Colonic mucosa (tissue), 4 donors: Measurements from ENCODE around the gene MAVS. TPM values are rescaled to one million over a fixed set of nuclear protein-coding genes. Genes with fewer than 3 reads are reported as not detected.

Experiments used
- DNase-seq: peaks from one replicate; pipeline ENCODE4 v3.0.0-alpha.2; 2020
- H3K27ac ChIP-seq: fragments of 200-600 bp; one replicate; pipeline ENCODE4 v1.8.0; 2021
- H3K27me3 ChIP-seq: fragments of 200-600 bp; one replicate; pipeline ENCODE4 v1.8.0; 2021
- H3K36me3 ChIP-seq: fragments of 200-600 bp; one replicate; pipeline ENCODE4 v1.8.0; 2021
- H3K4me1 ChIP-seq: fragments of 200-600 bp; one replicate; pipeline ENCODE4 v1.8.0; 2021; ENCODE audit warnings: mild to moderate bottlenecking
- H3K4me3 ChIP-seq: fragments of 200-600 bp; one replicate; pipeline ENCODE4 v1.8.0; 2021
- H3K9ac ChIP-seq, 2 donors: one replicate each; pipeline ENCODE4 v1.7.0; 2013; ENCODE audit warnings: control low read depth in 2 of 2, low read depth in 2 of 2, low read length in 2 of 2
- H3K9me3 ChIP-seq: fragments of 200-600 bp; one replicate; pipeline ENCODE4 v1.8.0; 2021
- CTCF ChIP-seq: fragments of 200-600 bp; IDR thresholded peaks from one replicate; pipeline ENCODE4 v1.8.0; 2022; ENCODE audit warnings: antibody characterized with exemption, mild to moderate bottlenecking
- intact Hi-C: fragments of 100-400 bp; cut with DNase I; formaldehyde crosslinking; loops from one replicate; pipeline ENCODE4 v1.14.1; 2022
- total RNA-seq, 2 donors: library from RNA; stranded (reverse); fragmentation: NEBNext Ultra II Directional in 1 of 2; extraction: Animal tissue kit (Norgen Biotek cat#: 25700) in 1 of 2; gene quantifications; one replicate each; pipeline ENCODE4 v1.2.1, GENCODE V29; 2021
- donor health status: healthy.
- donor health status: DM: no; HTN: no; CAD: no.
- donor health status: DM: no; HTN: no; CAD: no.

Gene MAVS
- total RNA-seq, 2 donors from 2014 or later: 46.2 to 70.7 TPM

- Histone ChIP-seq H3K36me3 (no peaks in the 10 kb centered on the region), H3K9ac (no peak overlapping the region), H3K9me3 (no peaks in the 10 kb centered on the region), H3K4me1 (no peaks in the 10 kb centered on the region), H3K27ac (no peak overlapping the region), H3K27me3 (no peaks in the 10 kb centered on the region), H3K4me3 (no peak overlapping the region)
- intact Hi-C loops: no loop called here
- TF ChIP-seq CTCF: no peak
- DNase-seq: no peak
Measured at GRCh38 chr20:3871550-3872265, 25.1 kb downstream of the MAVS start.

GRCh38 chr20:3873507-3873906 lies 26.9 kb downstream of the MAVS start:
- intact Hi-C loops: no loop called here
- H3K9me3 ChIP-seq: no peaks in the 10 kb centered on the region
- no peak for DNase-seq
- H3K9ac ChIP-seq: no peak overlapping the region
- H3K4me1 ChIP-seq: no peaks in the 10 kb centered on the region
- H3K36me3 ChIP-seq: no peaks in the 10 kb centered on the region
- H3K27me3 ChIP-seq: no peaks in the 10 kb centered on the region
- TF ChIP-seq CTCF: no peak
- H3K27ac ChIP-seq: no peak overlapping the region
- no peak overlapping the region for H3K4me3 ChIP-seq

- intact Hi-C loops: no loop called here
Measured at GRCh38 chr20:3874194-3874844, 27.7 kb downstream of the MAVS start.

GRCh38 chr20:3875378-3875974 lies 28.8 kb downstream of the MAVS start:
- Histone ChIP-seq H3K9me3 (no peaks in the 10 kb centered on the region), H3K27ac (no peak overlapping the region), H3K4me1 (no peaks in the 10 kb centered on the region), H3K36me3 (no peaks in the 10 kb centered on the region), H3K27me3 (no peaks in the 10 kb centered on the region), H3K9ac (no peak overlapping the region), H3K4me3 (no peak overlapping the region)
- TF ChIP-seq CTCF: no peak
- intact Hi-C loops: no loop called here
- no peak for DNase-seq

More at GRCh38 chr20:3874194-3874844, 27.7 kb downstream of the MAVS start:
- Histone ChIP-seq H3K9me3 (no peaks in the 10 kb centered on the region), H3K9ac (no peak overlapping the region), H3K27me3 (no peaks in the 10 kb centered on the region), H3K36me3 (no peaks in the 10 kb centered on the region), H3K27ac (no peak overlapping the region), H3K4me1 (no peaks in the 10 kb centered on the region), H3K4me3 (no peak overlapping the region)
- no peak for TF ChIP-seq CTCF
- no peak for DNase-seq

- no peak for TF ChIP-seq CTCF
- intact Hi-C loops: no loop called here
- no peaks in the 10 kb centered on the region for H3K4me1 ChIP-seq
- no peak overlapping the region for H3K9ac ChIP-seq
- no peaks in the 10 kb centered on the region for H3K9me3 ChIP-seq
- no peaks in the 10 kb centered on the region for H3K27me3 ChIP-seq
- no peak overlapping the region for H3K4me3 ChIP-seq
- no peak for DNase-seq
- no peak overlapping the region for H3K27ac ChIP-seq
- no peaks in the 10 kb centered on the region for H3K36me3 ChIP-seq
Measured at GRCh38 chr20:3876000-3876399, 29.4 kb downstream of the MAVS start.
